Measurements from ENCODE around the gene TPI1.

The TPI1 gene

DNA sequence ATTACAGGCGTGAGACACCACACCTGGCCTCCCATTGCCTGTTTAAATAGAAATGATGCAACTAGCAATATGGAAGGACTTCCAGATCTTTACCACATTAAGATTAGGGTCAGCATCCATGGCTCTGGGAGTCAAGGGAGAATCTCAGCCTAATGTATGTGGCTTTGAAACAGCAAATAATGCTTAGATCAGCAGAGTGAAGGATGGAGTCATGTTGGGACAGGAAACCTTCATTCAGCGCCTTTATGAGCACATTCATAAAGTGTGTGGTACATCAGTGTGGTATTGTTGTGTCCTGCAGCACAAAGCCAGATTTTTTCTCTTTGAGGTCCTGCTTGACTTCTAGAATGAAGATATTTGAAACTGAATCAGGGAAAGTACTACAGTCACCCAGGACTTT, 21.0 kb downstream of the TPI1 start:
- TF ChIP-seq ZBTB7A (IDR thresholded peaks at IDR 0.05; ENCODE audit: low read depth) (no peak), FOXM1 (IDR thresholded peaks at IDR 0.05; ENCODE audit: borderline replicate concordance, low read depth) (no peak), NFIC (IDR thresholded peaks at IDR 0.05) (no peak), TEAD4 (IDR thresholded peaks at IDR 0.05) (no peak), EP300 (IDR thresholded peaks at IDR 0.05; ENCODE audit: borderline replicate concordance) (no peak), CREB1 (IDR thresholded peaks at IDR 0.05; ENCODE audit: low read depth) (no peak), RAD21 (IDR thresholded peaks at IDR 0.05; ENCODE audit: low read depth) (no peak)
- TF ChIP-seq, protein P1, sequence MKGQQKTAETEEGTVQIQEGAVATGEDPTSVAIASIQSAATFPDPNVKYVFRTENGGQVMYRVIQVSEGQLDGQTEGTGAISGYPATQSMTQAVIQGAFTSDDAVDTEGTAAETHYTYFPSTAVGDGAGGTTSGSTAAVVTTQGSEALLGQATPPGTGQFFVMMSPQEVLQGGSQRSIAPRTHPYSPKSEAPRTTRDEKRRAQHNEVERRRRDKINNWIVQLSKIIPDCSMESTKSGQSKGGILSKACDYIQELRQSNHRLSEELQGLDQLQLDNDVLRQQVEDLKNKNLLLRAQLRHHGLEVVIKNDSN (IDR thresholded peaks at IDR 0.05), result no peak

GRCh38 chr12:6890789-6891645, 23.7 kb downstream of the TPI1 start:
- TF ChIP-seq, protein P1 (IDR thresholded peaks at IDR 0.05), result peak; percentile 98
- TF ChIP-seq TAF1 (IDR thresholded peaks at IDR 0.05; ENCODE audit: low read depth) (peak; percentile 97), MAX (IDR thresholded peaks at IDR 0.05) (peak; percentile 90), EP300 (IDR thresholded peaks at IDR 0.05; ENCODE audit: borderline replicate concordance) (peak; percentile 25; the same call in 1 of the 2 replicates), NFIC (IDR thresholded peaks at IDR 0.05) (0 out of 2 replicates have a peak, but pooled peaks have one; percentile 29), TCF12 (IDR thresholded peaks at IDR 0.05; ENCODE audit: low read depth) (peak; percentile 50), CREB1 (IDR thresholded peaks at IDR 0.05; ENCODE audit: low read depth) (no peak; the same call in 1 of the 2 replicates), TEAD4 (IDR thresholded peaks at IDR 0.05) (no peak; the same call in 1 of the 2 replicates), CEBPB (IDR thresholded peaks at IDR 0.05) (peak; percentile 99), FOXM1 (IDR thresholded peaks at IDR 0.05; ENCODE audit: borderline replicate concordance, low read depth) (no peak), YY1 (IDR thresholded peaks at IDR 0.05; ENCODE audit: low read depth) (peak; percentile 65; the same call in 1 of the 2 replicates), ZBTB7A (IDR thresholded peaks at IDR 0.05; ENCODE audit: low read depth) (no peak), RAD21 (IDR thresholded peaks at IDR 0.05; ENCODE audit: low read depth) (peak; percentile 57; the same call in 1 of the 2 replicates), EGR1 (IDR thresholded peaks at IDR 0.05) (no peak; the same call in 1 of the 2 replicates), REST (IDR thresholded peaks at IDR 0.05; ENCODE audit: low read depth) (no peak)

DNA sequence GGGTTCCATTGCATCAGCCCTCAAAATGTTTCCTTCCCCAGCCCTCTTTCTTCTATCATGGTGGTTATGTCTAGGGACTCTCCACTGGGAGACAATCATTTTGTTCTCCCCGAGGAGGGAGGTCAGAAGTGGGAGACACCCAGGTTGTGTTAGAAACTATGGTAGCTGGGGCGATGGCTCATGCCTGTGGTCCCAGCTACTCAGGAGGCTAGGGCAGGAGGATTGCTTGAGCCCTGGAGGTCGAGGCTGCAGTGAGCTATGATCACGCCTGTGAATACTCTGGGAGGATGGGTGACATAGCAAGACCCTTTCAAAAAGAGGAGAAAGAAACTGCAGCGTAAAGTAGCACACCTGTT, 24.3 kb downstream of the TPI1 start:
- TF ChIP-seq TAF1 (IDR thresholded peaks at IDR 0.05; ENCODE audit: low read depth), result no peak
- TF ChIP-seq FOXM1 (IDR thresholded peaks at IDR 0.05; ENCODE audit: borderline replicate concordance, low read depth), result no peak
- no peak for TF ChIP-seq EP300 (IDR thresholded peaks at IDR 0.05; ENCODE audit: borderline replicate concordance)
- no peak for TF ChIP-seq REST (IDR thresholded peaks at IDR 0.05; ENCODE audit: low read depth)
- no peak for TF ChIP-seq RAD21 (IDR thresholded peaks at IDR 0.05; ENCODE audit: low read depth)
- no peak for TF ChIP-seq EGR1 (IDR thresholded peaks at IDR 0.05)
- no peak for TF ChIP-seq TCF12 (IDR thresholded peaks at IDR 0.05; ENCODE audit: low read depth)
- no peak for TF ChIP-seq MAX (IDR thresholded peaks at IDR 0.05)
- no peak for TF ChIP-seq CREB1 (IDR thresholded peaks at IDR 0.05; ENCODE audit: low read depth)
- no peak for TF ChIP-seq YY1 (IDR thresholded peaks at IDR 0.05; ENCODE audit: low read depth)
- TF ChIP-seq NFIC (IDR thresholded peaks at IDR 0.05), result no peak
- TF ChIP-seq, protein P1 (IDR thresholded peaks at IDR 0.05), result no peak
- TF ChIP-seq CEBPB (IDR thresholded peaks at IDR 0.05), result no peak
- no peak for TF ChIP-seq ZBTB7A (IDR thresholded peaks at IDR 0.05; ENCODE audit: low read depth)
- no peak for TF ChIP-seq TEAD4 (IDR thresholded peaks at IDR 0.05)

DNA sequence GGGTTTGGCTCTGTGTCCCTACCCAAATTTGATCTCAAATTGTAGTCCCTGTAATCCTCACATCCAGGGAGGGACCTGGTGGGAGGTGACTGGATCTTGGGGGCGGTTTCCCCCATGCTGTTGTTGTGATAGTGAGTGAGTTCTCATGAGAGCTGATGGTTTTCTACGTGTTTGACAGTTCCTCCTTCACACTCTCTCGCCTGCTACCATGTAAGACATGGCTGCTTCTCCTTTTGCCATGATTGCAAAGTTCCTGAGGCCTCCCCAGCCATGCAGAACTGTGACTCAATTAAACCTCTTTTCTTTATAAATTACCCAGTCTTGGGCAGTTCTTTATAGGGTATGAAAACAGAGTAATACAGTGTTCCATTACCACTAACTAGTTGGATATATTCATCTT, 27.0 kb downstream of the TPI1 start:
- no peak for TF ChIP-seq RAD21 (IDR thresholded peaks at IDR 0.05; ENCODE audit: low read depth)
- TF ChIP-seq EP300 (IDR thresholded peaks at IDR 0.05; ENCODE audit: borderline replicate concordance), result no peak
- TF ChIP-seq TEAD4 (IDR thresholded peaks at IDR 0.05), result no peak

DNA sequence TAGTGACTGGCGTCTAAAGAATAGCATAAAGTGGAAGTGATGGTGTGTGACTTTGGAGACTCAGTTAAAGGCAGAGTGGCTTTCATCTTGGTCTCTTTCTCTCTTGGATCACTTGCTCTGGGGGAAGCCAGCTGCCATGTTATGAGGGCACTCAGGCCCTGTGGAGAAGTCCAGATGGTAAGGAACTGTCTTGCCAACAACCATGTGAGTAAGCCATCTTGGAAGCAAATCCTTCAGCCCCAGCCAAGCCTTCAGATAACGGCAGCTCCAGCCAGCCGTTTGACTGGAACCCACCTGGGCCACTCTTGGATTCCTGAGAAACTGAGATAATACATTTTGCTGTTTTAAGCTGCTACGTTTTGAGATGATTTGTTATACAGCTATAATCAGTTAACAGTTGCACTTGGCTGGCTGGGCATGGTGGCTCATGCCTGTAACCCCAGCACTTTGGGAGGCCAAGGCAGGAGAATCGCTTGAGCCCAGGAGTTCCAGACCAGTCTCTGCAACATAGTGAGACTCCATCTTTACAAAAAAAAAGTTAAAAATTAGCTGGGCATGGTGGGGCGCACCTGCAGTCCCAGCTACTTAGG, 29.6 kb downstream of the TPI1 start:
- TF ChIP-seq NFIC (IDR thresholded peaks at IDR 0.05) (no peak), YY1 (IDR thresholded peaks at IDR 0.05; ENCODE audit: low read depth) (no peak), TAF1 (IDR thresholded peaks at IDR 0.05; ENCODE audit: low read depth) (no peak), CEBPB (IDR thresholded peaks at IDR 0.05) (no peak), RAD21 (IDR thresholded peaks at IDR 0.05; ENCODE audit: low read depth) (no peak)
- TF ChIP-seq, protein P1 (IDR thresholded peaks at IDR 0.05), result no peak
